Stimulated activated CD8-positive, alpha-beta memory T cell treated with anti-CD3 and anti-CD28 coated beads, Interleukin-7, amount 100 ng/mL, for 48 hours (primary cell): ENCODE results near the gene SMO.
"Not testable (repeated sequence)": the region's sequence is repeated elsewhere in the genome, so short reads cannot be mapped to it uniquely, and the experiment has no call there.

Source experiments
- DNase-seq, 2 donors: peaks; one replicate each; pipeline ENCODE4 v3.0.0-alpha.2; 2020; ENCODE audit warnings: low read depth in 1 of 2; ENCODE audit errors: extremely low read depth in 1 of 2

SMO gene

GRCh38 chr7:129227646-129228578 lies 39.5 kb downstream of the SMO start:
- no peak for DNase-seq

GRCh38 chr7:129228633-129229032 lies 40.2 kb downstream of the SMO start:
- no peak for DNase-seq

DNA sequence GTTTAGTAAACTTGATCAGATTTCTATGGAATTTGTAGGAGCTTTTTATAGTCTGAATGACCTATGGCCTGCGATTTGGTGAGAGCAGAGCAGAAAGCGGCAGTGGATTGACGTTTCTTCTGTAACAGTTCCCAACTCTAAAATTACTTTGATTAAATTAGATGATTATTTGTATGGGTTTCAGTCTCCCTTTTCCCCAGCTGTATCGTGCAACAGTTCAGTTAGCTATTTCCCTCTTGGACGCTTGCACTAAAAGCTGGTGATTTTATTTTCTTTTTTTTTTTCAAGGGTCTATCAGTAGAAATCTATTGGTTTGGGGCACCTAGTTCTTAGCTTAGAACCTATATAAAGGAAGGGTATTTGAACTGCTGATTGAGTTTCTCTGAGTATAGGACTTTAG lies 43.2 kb downstream of the SMO start:
- DNase-seq, result no peak

GRCh38 chr7:129238546-129238945 lies 50.1 kb downstream of the SMO start:
- no peak for DNase-seq

GRCh38 chr7:129240119-129240820 lies 51.8 kb downstream of the SMO start:
- DNase-seq, result no peak

- DNase-seq, result no peak
These were observed 55.8 kb downstream of the SMO start for GRCh38 chr7:129244220-129244619.

DNA sequence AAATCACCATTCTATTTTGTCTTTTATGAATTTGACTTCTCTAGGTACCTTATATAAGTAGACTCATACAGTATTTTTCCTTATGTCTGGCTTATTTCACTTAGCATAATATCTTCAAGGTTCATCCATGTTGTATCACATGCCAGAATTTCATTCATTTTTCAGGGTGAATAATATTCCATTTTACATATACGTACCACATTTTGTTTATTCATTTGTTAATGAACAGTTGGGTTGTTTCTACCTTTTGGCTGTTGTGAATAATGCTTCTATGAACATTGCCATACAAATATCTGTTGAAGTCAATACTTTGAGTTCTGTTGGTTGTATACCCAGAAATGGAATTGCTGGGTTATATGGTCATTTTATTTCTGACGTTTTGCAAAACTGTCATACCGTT lies 57.1 kb downstream of the SMO start:
- DNase-seq, result no peak

- DNase-seq, result no peak
These were observed 58.7 kb downstream of the SMO start for GRCh38 chr7:129247087-129247486.

DNA sequence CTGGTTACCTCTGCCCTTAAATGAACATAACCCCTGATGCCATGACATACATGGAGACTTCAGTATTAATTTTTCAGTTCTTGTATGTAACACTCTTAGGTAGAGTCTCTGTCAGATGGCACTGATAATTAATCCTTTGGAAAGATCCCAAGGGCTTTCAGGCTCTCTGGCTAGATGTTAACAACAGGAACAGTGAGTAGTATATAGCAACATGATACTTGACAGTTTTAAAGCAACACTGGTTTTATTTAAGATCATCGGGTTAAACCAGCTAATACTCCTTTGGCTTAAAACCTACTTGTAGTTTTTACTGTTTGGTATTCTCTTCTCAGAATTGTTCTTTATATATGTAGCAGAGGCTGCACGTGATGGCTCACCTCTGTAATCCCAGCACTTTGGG lies 63.7 kb downstream of the SMO start:
- no peak for DNase-seq

- not testable (repeated sequence) for DNase-seq
These were observed 64.2 kb downstream of the SMO start for GRCh38 chr7:129252603-129253002.

- no peak for DNase-seq
These were observed 67.4 kb downstream of the SMO start for GRCh38 chr7:129255800-129256199.

DNA sequence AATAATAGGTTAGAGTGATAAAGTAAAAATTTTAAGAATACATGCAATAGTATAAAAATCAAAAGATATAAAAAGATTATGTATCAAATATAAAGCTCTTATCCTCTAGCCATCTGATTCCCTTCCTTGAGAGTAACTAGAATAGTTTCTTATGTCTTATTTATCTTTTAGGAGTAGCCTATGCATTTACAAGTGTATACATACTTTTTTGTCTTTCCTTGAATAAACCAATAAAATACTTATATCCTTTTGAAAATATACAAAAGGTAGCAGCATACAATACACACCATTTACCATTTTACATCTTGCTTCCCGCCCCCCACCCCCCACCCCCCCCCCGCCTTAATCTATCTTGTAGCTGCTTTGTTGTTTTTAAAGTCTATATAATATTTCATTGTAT lies 67.8 kb downstream of the SMO start:
- DNase-seq, result no peak

- no peak for DNase-seq
These were observed 68.7 kb downstream of the SMO start for GRCh38 chr7:129257168-129257567.

DNA sequence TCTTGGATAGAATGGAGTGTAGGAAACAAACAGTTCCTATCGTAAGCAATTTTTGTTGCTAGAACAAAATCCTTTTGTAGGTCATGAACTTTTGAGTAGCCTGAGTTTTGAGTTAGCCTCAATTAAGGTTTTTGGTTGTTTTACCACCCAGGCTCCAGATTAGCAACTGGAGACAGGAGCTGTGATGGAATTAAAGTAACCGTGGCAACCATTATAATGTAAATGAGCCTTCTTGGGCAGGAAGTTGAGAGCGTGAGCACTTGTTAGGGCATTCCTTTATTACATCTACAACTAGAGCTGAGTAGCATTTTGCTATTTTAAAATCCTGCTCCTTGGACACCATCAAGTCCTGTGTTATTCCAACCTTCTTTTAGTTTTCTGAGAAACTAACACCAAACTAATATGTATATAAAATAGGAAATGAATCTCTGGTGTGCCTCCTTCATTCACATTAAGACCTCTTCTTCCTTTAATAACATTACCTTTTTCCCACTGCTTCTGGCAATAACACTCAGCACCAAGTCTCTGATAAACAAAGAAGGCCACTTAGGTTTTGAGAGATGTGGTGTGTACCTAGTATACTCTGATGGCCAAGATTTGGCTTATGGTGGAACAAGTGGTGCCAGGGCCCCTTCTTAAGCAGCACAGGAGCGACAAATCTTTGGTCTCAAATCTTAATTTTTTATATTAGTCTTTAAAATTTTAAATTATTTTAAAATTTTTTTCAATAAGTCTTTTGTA lies 70.4 kb downstream of the SMO start:
- no peak for DNase-seq

DNA sequence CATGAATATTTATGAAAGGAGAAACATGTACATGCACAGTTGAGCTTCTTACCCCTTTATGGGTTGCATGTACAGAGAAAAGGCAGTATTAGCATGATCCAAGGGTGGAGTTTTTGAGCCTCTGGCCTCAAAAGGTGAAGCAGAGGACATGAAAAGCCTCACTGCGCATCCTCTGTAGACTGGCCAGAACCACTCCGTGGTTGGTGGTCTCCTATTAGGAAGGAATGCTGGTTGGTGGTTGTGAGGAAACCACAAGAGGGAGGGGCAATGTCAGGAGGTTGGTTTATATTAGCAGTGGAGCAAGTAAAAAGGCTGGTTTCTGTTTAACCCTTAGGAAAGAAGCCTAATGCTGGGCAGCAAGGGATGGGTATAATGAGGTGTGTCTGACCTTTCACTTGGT lies 73.9 kb downstream of the SMO start:
- no peak for DNase-seq
